Choroid plexus epithelial cell (primary cell): ENCODE data around the gene HES7.
"Not testable (repeated sequence)": the region's sequence is repeated elsewhere in the genome, so short reads cannot be mapped to it uniquely, and the experiment has no call there.

ENCODE experiments used
- DNase-seq: peaks from one replicate; pipeline ENCODE4 v3.0.0-alpha.2; 2010; ENCODE audit warnings: low read depth
- H3K4me3 ChIP-seq: 2 replicates; pipeline ENCODE4 v1.5.1; 2011; ENCODE audit warnings: low read depth, mild to moderate bottlenecking, control low read depth, low read length, moderate library complexity
- TF ChIP-seq, protein P1 (sequence below): conservative IDR thresholded peaks from 2 replicates; pipeline ENCODE4 v1.5.1; 2011; ENCODE audit warnings: low read depth, mild to moderate bottlenecking, control low read depth, inconsistent platforms, low read length, moderate library complexity

The HES7 gene

DNA sequence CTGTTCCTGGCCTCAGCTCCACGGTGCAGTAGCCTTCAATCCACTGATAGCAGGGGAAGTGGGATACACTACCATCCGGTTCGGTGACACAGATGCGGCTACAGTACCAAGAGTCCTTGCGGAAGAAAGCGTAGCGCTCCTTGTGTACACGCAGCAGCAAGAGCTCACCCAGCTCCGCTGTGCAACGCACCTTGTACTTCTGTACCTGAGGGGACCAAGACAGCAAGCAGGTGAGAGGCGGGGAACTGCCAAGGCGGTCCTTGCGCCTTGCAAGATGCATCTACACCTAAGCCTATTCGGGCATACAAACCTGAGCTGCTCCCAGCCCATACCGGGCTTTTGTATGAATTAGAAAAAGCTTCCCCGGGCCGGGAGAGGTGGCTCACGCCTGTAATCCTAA, 7.1 kb downstream of the HES7 start:
- no peak overlapping the region for H3K4me3 ChIP-seq
- DNase-seq, result no peak
- TF ChIP-seq, protein P1, sequence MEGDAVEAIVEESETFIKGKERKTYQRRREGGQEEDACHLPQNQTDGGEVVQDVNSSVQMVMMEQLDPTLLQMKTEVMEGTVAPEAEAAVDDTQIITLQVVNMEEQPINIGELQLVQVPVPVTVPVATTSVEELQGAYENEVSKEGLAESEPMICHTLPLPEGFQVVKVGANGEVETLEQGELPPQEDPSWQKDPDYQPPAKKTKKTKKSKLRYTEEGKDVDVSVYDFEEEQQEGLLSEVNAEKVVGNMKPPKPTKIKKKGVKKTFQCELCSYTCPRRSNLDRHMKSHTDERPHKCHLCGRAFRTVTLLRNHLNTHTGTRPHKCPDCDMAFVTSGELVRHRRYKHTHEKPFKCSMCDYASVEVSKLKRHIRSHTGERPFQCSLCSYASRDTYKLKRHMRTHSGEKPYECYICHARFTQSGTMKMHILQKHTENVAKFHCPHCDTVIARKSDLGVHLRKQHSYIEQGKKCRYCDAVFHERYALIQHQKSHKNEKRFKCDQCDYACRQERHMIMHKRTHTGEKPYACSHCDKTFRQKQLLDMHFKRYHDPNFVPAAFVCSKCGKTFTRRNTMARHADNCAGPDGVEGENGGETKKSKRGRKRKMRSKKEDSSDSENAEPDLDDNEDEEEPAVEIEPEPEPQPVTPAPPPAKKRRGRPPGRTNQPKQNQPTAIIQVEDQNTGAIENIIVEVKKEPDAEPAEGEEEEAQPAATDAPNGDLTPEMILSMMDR, result no peak

DNA sequence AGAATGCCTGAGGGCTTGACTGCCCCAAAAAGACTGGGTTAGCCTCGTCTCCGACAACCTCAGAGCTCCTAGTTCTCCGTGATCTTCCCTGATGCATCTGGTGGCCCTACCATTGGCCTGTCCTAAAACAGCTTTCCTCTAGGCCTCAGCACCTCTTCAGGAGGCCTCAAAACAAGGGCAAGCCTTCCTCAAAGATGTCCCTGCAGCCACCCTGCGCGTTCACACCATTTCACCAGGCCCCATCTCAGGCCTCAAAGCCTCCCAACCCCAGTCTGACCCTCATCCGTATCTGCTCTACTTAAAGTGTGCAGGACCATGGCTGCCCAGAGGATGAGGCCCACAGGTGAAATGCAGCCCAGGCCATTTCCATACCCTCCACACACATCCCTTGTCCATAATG, 13.0 kb downstream of the HES7 start:
- H3K4me3 ChIP-seq, result no peak overlapping the region
- TF ChIP-seq, protein P1, result no peak
- no peak for DNase-seq

DNA sequence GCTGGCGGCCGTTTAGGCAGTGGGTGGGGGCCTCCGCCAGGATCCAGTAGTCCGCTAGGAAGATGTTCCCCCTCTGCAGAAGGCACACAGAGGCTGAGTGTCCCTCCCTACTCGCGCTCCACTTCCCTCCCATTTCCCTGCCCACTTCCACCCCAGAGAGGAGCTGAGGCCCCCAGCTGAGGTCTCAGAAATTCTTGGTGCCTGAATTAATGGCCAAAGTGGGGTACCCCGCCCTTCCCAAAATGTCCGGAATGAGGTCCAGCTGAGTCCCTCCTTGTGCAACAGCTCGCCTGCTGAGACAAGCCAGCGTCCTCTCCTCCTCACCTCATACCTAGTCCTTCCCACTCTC, 13.5 kb downstream of the HES7 start:
- no peak overlapping the region for H3K4me3 ChIP-seq
- TF ChIP-seq, protein P1, result no peak

DNA sequence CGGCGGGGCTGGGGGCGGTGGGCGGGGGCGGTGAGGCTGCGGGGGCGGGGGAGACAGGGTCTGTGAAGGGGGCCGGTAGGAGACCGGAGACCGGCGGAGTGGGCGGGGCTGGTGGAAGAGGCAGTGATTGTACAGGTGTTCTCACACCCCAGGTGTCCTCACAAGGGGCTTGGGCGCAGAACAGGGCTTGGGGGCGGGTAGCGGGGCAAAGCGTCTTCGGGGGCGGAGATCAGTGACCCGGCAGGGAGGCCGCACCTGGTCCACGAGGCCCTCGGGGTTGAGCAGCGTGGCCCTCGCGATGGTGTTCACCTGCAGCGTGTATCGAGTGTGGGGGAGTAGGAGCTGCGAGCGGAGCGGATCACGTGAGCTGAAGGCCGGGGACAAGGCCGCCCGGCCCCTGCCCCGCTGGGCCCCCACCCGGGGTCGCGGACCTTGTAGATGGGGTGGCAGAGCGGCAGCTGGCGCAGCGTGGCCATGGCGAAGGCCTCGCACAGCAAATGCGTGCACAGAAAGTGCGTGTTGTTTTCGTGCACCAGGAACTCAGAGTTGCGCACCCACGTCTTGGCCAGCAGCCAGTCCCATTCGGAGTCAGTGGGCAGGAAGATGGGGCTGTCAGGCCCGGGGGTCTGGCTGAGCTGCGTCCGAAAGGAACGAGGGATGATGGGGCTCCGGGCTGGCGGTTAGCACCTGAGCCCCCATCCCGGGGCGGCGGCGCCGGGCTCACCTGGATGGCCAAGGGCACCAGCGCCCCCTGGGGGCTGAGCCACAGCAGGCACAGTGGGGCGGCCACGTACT, 14.0 kb downstream of the HES7 start:
- no peak overlapping the region for H3K4me3 ChIP-seq
- TF ChIP-seq, protein P1, result peak; percentile 74
- DNase-seq, result no peak

More for the DNA sequence above, 13.5 kb downstream of the HES7 start:
- no peak for DNase-seq

DNA sequence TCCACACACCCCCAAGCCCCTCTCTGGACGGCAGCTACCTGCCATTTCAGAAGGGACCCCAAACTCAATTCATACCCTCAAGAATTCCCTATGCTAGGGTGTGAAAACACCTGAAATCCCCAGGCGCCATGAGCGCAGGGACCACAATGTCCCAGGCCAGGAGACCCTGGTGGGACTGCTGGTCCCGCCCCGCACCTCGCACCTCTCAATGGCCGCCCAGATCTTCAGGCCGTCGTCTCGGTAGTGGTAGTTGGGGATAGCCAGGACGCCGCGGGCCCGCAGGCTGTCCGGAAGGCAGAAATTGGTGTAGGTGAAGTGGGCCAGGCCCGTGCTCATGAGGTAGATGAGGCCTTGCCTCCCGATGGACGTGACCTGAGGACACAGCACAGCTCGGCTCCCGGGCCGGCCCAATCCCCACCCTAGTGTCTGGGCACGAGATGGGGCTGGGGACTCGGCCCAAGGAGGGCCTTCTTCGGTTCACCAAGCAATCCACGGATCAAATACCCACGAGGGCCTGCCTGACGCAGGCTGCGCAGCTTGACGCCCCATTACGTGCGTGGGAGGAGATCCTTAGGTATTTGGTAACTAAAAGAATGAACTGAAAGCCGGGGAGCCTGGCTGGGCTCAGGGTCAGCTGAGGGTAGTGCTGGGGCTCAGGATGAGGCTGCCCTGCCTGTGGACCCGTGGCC, 14.8 kb downstream of the HES7 start:
- DNase-seq, result no peak
- no peak overlapping the region for H3K4me3 ChIP-seq
- TF ChIP-seq, protein P1, result no peak

DNA sequence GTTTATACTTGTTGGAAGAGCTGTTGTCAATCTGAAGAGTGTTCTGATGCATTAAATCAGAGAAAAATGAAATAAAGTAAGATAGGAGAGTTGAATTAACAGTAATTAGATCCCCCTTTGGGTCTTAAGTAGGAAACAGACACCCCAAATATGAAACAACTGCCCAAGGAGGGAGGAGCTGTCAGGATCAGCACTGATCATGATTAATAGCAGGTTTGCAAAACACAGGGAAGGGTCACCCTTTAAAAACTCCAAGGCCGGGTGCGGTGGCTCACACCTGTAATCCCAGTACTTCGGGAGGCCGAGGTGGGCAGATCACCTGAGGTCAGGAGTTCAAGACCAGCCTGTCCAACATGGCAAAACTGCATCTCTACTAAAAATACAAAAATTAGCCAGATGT, 16.9 kb downstream of the HES7 start:
- DNase-seq, H3K4me3 ChIP-seq: not testable (repeated sequence)

DNA sequence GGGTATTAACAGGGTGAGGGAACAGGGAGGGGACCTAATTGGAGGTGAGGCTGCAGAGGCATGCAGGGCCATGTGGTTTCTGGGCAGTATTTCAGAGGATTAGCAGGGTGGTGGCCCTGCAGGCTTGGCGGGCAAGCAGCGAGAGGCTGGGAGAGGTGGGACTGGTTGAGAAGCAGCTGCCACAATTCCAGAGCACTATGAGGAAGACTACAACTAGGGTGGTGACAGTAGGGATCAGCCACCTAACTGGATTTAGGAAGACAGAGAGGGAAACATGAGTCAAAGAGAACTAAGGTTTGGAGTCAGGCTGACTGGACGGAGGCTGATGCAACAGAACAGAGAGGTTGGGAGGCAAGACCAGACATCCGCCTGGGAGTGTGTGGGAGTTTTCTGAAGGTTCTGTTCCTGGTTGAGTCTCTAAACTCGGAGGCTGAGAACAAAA, 17.9 kb downstream of the HES7 start:
- no peak for DNase-seq
- TF ChIP-seq, protein P1, result no peak
- no peak overlapping the region for H3K4me3 ChIP-seq
